ENCODE measurements around the gene PARD6B.
"Not testable (repeated sequence)": the region's sequence is repeated elsewhere in the genome, so short reads cannot be mapped to it uniquely, and the experiment has no call there.

PARD6B gene

GRCh38 chr20:50790651-50791277 is 59.4 kb downstream of the PARD6B start:
- peaks cover 15% of the 10 kb centered on the region for H3K4me1 ChIP-seq (ENCODE audit: low read depth, poor library complexity, severe bottlenecking)
- peaks cover 3% of the 10 kb centered on the region; the same call in 1 of the 2 replicates for H3K27me3 ChIP-seq (ENCODE audit: insufficient read depth, low read depth)
- H2AFZ ChIP-seq (ENCODE audit: low read depth) = peak overlapping the region; percentile 98
- H3K4me2 ChIP-seq = peak overlapping the region; percentile 83
- H3K4me3 ChIP-seq (IDR thresholded peaks at IDR 0.05; ENCODE audit: insufficient read depth, low read depth, low read length) = no peak overlapping the region
- peak overlapping the region; percentile 23; the same call in 1 of the 2 replicates for H3K27ac ChIP-seq
- H3K9ac ChIP-seq = peak overlapping the region; percentile 54; the same call in 1 of the 2 replicates
- H3K79me2 ChIP-seq (ENCODE audit: insufficient read depth, low read depth) = no peaks in the 10 kb centered on the region
- no peaks in the 10 kb centered on the region for H3K36me3 ChIP-seq (ENCODE audit: insufficient read depth)
- H4K20me1 ChIP-seq (ENCODE audit: insufficient read depth) = no peaks in the 10 kb centered on the region
- peak; percentile 56 for TF ChIP-seq CTCF (conservative IDR thresholded peaks at IDR 0.05; ENCODE audit: low read depth, low read length)

GRCh38 chr20:50792708-50793574 is 61.6 kb downstream of the PARD6B start:
- Histone ChIP-seq H3K79me2 (ENCODE audit: insufficient read depth, low read depth) (no peaks in the 10 kb centered on the region), H4K20me1 (ENCODE audit: insufficient read depth) (no peaks in the 10 kb centered on the region), H3K27ac (no peak overlapping the region), H3K4me1 (ENCODE audit: low read depth, poor library complexity, severe bottlenecking) (peaks cover 20% of the 10 kb centered on the region), H3K36me3 (ENCODE audit: insufficient read depth) (no peaks in the 10 kb centered on the region), H2AFZ (ENCODE audit: low read depth) (no peak overlapping the region), H3K4me2 (no peak overlapping the region), H3K4me3 (IDR thresholded peaks at IDR 0.05; ENCODE audit: insufficient read depth, low read depth, low read length) (no peak overlapping the region), H3K27me3 (ENCODE audit: insufficient read depth, low read depth) (peaks cover 3% of the 10 kb centered on the region; the same call in 1 of the 2 replicates), H3K9ac (no peak overlapping the region)
- no peak for TF ChIP-seq CTCF (conservative IDR thresholded peaks at IDR 0.05; ENCODE audit: low read depth, low read length)

GRCh38 chr20:50793575-50794016 is 62.2 kb downstream of the PARD6B start:
- not testable (repeated sequence) for H3K79me2 ChIP-seq (ENCODE audit: insufficient read depth, low read depth); H3K4me3 ChIP-seq (IDR thresholded peaks at IDR 0.05; ENCODE audit: insufficient read depth, low read depth, low read length); H3K27me3 ChIP-seq (ENCODE audit: insufficient read depth, low read depth); H4K20me1 ChIP-seq (ENCODE audit: insufficient read depth); H2AFZ ChIP-seq (ENCODE audit: low read depth); H3K27ac ChIP-seq; H3K9ac ChIP-seq; H3K36me3 ChIP-seq (ENCODE audit: insufficient read depth); H3K4me2 ChIP-seq
- TF ChIP-seq CTCF (conservative IDR thresholded peaks at IDR 0.05; ENCODE audit: low read depth, low read length) = peak; percentile 76
- H3K4me1 ChIP-seq (ENCODE audit: low read depth, poor library complexity, severe bottlenecking) = peaks cover 20% of the 10 kb centered on the region

- peak; percentile 63 for TF ChIP-seq CTCF (conservative IDR thresholded peaks at IDR 0.05; ENCODE audit: low read depth, low read length)
- H3K79me2 ChIP-seq (ENCODE audit: insufficient read depth, low read depth) = no peaks in the 10 kb centered on the region
- H3K4me3 ChIP-seq (IDR thresholded peaks at IDR 0.05; ENCODE audit: insufficient read depth, low read depth, low read length) = no peak overlapping the region
- no peaks in the 10 kb centered on the region for H4K20me1 ChIP-seq (ENCODE audit: insufficient read depth)
- no peak overlapping the region for H3K9ac ChIP-seq
- H2AFZ ChIP-seq (ENCODE audit: low read depth) = peak overlapping the region; percentile 97; the same call in 1 of the 2 replicates
- H3K36me3 ChIP-seq (ENCODE audit: insufficient read depth) = no peaks in the 10 kb centered on the region
- H3K27ac ChIP-seq = no peak overlapping the region
- peak overlapping the region; percentile 43 for H3K4me2 ChIP-seq
- peaks cover 20% of the 10 kb centered on the region for H3K4me1 ChIP-seq (ENCODE audit: low read depth, poor library complexity, severe bottlenecking)
- H3K27me3 ChIP-seq (ENCODE audit: insufficient read depth, low read depth) = peaks cover 3% of the 10 kb centered on the region; the same call in 1 of the 2 replicates
Observed at GRCh38 chr20:50794181-50794845, 62.9 kb downstream of the PARD6B start.

Measured in KMS-11 (cell line).